Neutrophil (primary cell): ENCODE results near the gene CYP1B1.
"Not testable (repeated sequence)": the region's sequence is repeated elsewhere in the genome, so short reads cannot be mapped to it uniquely, and the experiment has no call there.

Source experiments
- H3K27ac ChIP-seq: fragments of 200-600 bp; sonication (generic); 2 replicates; pipeline ENCODE4 v1.5.1; 2016; ENCODE audit warnings: mild to moderate bottlenecking, moderate library complexity
- H3K27me3 ChIP-seq: fragments of 200-600 bp; sonication (generic); 2 replicates; pipeline ENCODE4 v1.6.0; 2016; ENCODE audit warnings: mild to moderate bottlenecking
- H3K36me3 ChIP-seq: fragments of 200-600 bp; sonication (generic); 2 replicates; pipeline ENCODE4 v1.5.1; 2017
- H3K4me1 ChIP-seq, 2 experiments: fragments of 200-600 bp in 1 of 2; sonication (generic) in 1 of 2; 1 replicate in 1 of 2; 2 replicates in 1 of 2; pipeline versions ENCODE4 v1.5.1 to v1.6.1; 2013 to 2016; ENCODE audit warnings: low read depth in 1 of 2, low read length in 1 of 2, mild to moderate bottlenecking in 1 of 2, moderate library complexity in 1 of 2; ENCODE audit not compliant: control insufficient read depth in 1 of 2, insufficient read depth in 1 of 2
- H3K4me3 ChIP-seq, 2 experiments: fragments of 200-600 bp in 1 of 2; sonication (generic) in 1 of 2; 1 replicate in 1 of 2; 2 replicates in 1 of 2; pipeline ENCODE4 v1.5.1; 2013 to 2016; ENCODE audit warnings: low read depth in 1 of 2, low read length in 1 of 2, mild to moderate bottlenecking in 1 of 2, moderate library complexity in 1 of 2
- H3K9me3 ChIP-seq: fragments of 200-600 bp; sonication (generic); 2 replicates; pipeline ENCODE4 v1.5.1; 2016
- TF ChIP-seq, protein P1 (sequence below): fragments of 200-600 bp; sonication (generic); IDR thresholded peaks from 2 replicates; pipeline ENCODE4 v1.5.1; 2016; ENCODE audit warnings: antibody characterized with exemption

CYP1B1 gene

DNA sequence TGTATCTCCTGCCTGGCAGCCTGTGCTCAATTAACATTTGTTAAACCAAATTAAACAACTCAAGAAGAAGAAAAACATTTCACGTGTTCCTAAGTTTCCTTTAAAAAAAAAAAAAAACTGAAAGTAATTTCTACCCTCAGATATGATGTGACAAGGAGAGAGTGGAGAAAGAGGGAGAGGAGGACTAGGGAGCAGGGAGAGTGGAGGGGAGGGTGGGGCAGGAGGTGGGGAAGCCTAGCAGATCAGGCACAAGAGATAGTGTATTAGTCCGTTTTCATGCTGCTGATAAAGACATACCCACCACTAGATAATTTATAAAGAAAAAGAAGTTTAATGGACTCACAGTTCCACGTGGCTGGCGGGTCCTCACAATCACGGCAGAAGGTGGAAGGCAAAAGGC lies 46.4 kb downstream of the CYP1B1 start:
- H3K27ac ChIP-seq, result no peak overlapping the region
- H3K27me3 ChIP-seq, result peaks cover 39% of the 10 kb centered on the region
- no peaks in the 10 kb centered on the region for H3K9me3 ChIP-seq
- no peaks in the 10 kb centered on the region for H3K36me3 ChIP-seq
- TF ChIP-seq, protein P1, sequence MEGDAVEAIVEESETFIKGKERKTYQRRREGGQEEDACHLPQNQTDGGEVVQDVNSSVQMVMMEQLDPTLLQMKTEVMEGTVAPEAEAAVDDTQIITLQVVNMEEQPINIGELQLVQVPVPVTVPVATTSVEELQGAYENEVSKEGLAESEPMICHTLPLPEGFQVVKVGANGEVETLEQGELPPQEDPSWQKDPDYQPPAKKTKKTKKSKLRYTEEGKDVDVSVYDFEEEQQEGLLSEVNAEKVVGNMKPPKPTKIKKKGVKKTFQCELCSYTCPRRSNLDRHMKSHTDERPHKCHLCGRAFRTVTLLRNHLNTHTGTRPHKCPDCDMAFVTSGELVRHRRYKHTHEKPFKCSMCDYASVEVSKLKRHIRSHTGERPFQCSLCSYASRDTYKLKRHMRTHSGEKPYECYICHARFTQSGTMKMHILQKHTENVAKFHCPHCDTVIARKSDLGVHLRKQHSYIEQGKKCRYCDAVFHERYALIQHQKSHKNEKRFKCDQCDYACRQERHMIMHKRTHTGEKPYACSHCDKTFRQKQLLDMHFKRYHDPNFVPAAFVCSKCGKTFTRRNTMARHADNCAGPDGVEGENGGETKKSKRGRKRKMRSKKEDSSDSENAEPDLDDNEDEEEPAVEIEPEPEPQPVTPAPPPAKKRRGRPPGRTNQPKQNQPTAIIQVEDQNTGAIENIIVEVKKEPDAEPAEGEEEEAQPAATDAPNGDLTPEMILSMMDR, result no peak
- no peak overlapping the region for H3K4me3 ChIP-seq
- no peaks in the 10 kb centered on the region for H3K4me1 ChIP-seq

DNA sequence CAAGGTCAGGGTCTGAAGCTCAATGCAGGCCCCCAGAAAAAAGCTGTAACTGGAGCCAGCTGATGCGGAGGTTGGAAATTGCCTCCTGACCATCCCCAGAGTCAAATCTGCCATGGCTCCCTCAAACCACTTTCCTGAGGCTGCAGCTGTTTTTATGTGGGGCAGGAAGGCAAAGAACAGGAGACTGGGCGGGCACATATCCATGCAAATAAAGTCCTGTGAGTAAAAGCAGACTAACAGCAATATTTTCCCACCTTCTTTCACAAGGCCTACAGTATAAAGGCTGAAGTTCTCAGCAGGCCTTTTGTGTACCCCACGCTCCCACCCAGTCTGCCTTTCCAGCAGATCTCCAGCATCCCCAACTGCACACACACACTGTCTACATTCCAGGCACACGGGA lies 47.1 kb downstream of the CYP1B1 start:
- Histone ChIP-seq H3K36me3 (no peaks in the 10 kb centered on the region), H3K4me3 (no peak overlapping the region), H3K27ac (no peak overlapping the region), H3K9me3 (no peaks in the 10 kb centered on the region), H3K4me1 (no peaks in the 10 kb centered on the region), H3K27me3 (peaks cover 32% of the 10 kb centered on the region)
- TF ChIP-seq, protein P1, result no peak

GRCh38 chr2:38026846-38027245 lies 49.1 kb downstream of the CYP1B1 start:
- no peak overlapping the region for H3K4me3 ChIP-seq

DNA sequence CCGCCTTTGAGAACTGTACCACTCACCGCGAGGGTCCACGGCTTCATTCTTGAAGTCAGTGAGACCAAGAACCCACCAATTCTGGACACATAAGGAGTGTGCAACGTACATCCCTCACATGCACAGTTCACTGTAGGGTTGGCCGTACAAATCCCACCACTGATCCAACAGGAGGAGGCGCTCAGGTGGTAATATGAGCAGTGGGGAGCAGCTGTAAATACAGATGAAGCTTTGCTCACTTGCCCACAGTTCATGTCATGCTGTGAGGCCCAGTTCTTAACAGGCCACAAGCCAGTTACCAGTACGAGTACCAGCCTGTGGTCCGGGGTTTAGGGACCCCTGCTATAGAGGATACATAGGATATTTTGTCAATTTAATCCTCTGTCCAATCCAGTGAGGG lies 54.4 kb downstream of the CYP1B1 start:
- Histone ChIP-seq H3K9me3 (no peaks in the 10 kb centered on the region), H3K36me3 (no peaks in the 10 kb centered on the region), H3K27ac (no peak overlapping the region), H3K27me3 (peaks cover 12% of the 10 kb centered on the region), H3K4me3 (no peak overlapping the region), H3K4me1 (no peaks in the 10 kb centered on the region)
- TF ChIP-seq, protein P1, result no peak

More at GRCh38 chr2:38026846-38027245, 49.1 kb downstream of the CYP1B1 start:
- TF ChIP-seq, protein P1, result no peak
- H3K9me3 ChIP-seq, result no peaks in the 10 kb centered on the region
- peaks cover 15% of the 10 kb centered on the region for H3K27me3 ChIP-seq
- H3K36me3 ChIP-seq, result no peaks in the 10 kb centered on the region
- no peaks in the 10 kb centered on the region for H3K4me1 ChIP-seq
- H3K27ac ChIP-seq, result no peak overlapping the region

- not testable (repeated sequence) for H3K4me3 ChIP-seq, H3K27me3 ChIP-seq
Measured at GRCh38 chr2:38020359-38021069, 55.4 kb downstream of the CYP1B1 start.

GRCh38 chr2:38017836-38018235 lies 58.1 kb downstream of the CYP1B1 start:
- no peaks in the 10 kb centered on the region for H3K36me3 ChIP-seq
- H3K9me3 ChIP-seq, result no peaks in the 10 kb centered on the region
- no peaks in the 10 kb centered on the region for H3K4me1 ChIP-seq
- no peak overlapping the region for H3K27ac ChIP-seq
- TF ChIP-seq, protein P1, result no peak
- no peaks in the 10 kb centered on the region for H3K27me3 ChIP-seq
- no peak overlapping the region for H3K4me3 ChIP-seq

More at GRCh38 chr2:38020359-38021069, 55.4 kb downstream of the CYP1B1 start:
- H3K27ac ChIP-seq, H3K36me3 ChIP-seq, H3K4me1 ChIP-seq, H3K9me3 ChIP-seq: not testable (repeated sequence)
